OCI-LY3 (cell line): ENCODE results near the gene UGP2.

Experiments used
- CTCF ChIP-seq: fragments of 200-600, 300-600 bp; sonication (generic); IDR thresholded peaks from 2 replicates; pipeline ENCODE4 v1.5.1; 2014; ENCODE audit warnings: antibody characterized with exemption, low read length, low read depth
- EZH2phosphoT487 ChIP-seq: fragments of 200-600 bp; shearing (Covaris generic); IDR thresholded peaks from 2 replicates; pipeline ENCODE4 v1.6.1; 2018; ENCODE audit warnings: antibody characterized with exemption, mixed run types, low read depth

- TF ChIP-seq CTCF (no peak), EZH2phosphoT487 (no peak)
Observed at GRCh38 chr2:63818271-63818670, 23.4 kb upstream of the UGP2 start.
